Activated T-cell treated with anti-CD3 and anti-CD28 coated beads, Interleukin-2, amount 50 U/mL, for 48 hours (primary cell): ENCODE data around the gene SLC17A4.
"Not testable (repeated sequence)": the region's sequence is repeated elsewhere in the genome, so short reads cannot be mapped to it uniquely, and the experiment has no call there.

ENCODE experiments used
- DNase-seq, 2 experiments: peaks; one replicate each; pipeline ENCODE4 v3.0.0-alpha.2; 2020

Gene SLC17A4

DNA sequence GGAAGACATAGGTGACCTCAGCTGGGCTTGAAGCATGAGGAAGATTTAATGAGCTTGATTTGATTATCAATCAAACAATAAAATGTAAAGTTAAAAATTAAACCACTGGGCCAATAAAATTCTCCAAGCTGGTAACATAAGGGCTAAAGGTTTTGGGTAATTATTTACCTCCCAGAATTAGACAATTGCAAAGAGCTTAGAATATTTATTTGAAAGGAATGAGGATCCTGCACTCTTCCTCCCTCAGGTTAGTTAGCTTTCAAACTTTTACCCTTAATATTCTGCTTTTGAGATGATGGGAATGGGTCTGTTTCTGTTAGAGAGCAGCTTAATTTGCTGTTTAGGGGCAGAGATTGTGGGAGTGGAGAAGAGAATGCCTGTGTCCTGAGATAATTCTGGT lies at the start of gene SLC17A4:
Gene SLC17A4, plus strand, starts transcription at position 208 of the 400 bp plus-strand sequence. CDS start 7,221 bp downstream, outside the sequence.
- no peak for DNase-seq

- DNase-seq: no peak
These were observed 48.1 kb upstream of the SLC17A4 start for GRCh38 chr6:25706314-25707014.

DNA sequence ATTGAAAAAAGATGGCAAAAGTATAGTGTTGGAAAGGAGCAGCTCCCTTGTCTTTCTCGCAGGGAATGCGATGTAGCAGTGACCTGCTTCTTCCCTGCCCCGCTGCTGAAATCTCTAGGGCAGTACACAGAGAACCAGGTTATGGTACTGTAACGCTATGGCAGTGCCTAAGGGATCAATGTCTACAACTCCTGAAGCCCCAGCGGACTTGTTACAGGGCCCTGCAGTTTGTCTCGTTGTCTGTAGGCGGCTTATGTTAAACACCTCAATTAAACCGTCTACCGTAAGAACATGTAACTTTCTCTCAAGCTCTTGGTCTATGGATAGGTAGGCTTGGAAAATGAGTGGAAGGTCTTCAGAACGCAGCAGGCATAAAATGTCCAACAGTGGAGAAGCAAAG lies 44.8 kb upstream of the SLC17A4 start:
- no peak for DNase-seq

- no peak for DNase-seq
These were observed 44.3 kb upstream of the SLC17A4 start for GRCh38 chr6:25710287-25710686.

DNA sequence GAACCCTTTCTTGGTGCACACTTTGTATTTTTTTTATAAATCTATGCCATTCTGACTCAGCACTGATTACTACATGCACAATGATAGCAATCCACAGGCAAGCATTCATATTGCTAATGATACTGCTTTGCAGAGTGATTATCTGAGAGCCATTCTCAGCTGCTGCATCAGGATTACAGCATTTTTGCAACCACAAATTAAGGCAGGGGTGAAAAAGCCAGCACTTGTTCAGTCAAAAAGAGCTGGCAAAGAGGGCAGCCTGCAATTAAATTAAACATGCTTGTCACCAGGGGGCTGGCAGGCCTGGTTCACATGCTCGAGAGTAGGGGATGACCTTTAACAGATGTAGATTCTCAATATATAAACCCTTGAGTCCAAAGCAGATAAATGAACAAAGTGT lies 40.7 kb upstream of the SLC17A4 start:
- DNase-seq: no peak

DNA sequence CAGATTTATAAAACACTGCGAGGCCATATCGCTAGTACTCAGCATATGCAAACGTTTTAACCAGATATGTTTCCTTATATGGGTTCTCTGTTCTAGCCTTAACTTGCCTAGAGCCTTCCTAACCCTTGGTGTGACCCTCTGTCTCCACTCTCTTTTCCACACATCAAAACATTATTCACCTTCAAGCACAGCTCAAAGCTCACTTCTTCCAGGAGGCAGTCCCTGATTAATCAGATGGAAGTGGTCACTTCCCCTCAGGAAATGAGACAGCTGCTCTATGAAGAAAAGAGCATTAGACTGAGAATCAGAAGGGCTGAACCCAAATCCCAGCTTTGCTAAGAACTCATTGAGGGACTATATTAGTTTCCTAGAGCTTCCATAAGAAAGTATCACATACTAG lies 39.8 kb upstream of the SLC17A4 start:
- no peak for DNase-seq

GRCh38 chr6:25715794-25716193 lies 38.7 kb upstream of the SLC17A4 start:
- no peak for DNase-seq

- no peak for DNase-seq
These were observed 36.4 kb upstream of the SLC17A4 start for GRCh38 chr6:25717866-25718740.

DNA sequence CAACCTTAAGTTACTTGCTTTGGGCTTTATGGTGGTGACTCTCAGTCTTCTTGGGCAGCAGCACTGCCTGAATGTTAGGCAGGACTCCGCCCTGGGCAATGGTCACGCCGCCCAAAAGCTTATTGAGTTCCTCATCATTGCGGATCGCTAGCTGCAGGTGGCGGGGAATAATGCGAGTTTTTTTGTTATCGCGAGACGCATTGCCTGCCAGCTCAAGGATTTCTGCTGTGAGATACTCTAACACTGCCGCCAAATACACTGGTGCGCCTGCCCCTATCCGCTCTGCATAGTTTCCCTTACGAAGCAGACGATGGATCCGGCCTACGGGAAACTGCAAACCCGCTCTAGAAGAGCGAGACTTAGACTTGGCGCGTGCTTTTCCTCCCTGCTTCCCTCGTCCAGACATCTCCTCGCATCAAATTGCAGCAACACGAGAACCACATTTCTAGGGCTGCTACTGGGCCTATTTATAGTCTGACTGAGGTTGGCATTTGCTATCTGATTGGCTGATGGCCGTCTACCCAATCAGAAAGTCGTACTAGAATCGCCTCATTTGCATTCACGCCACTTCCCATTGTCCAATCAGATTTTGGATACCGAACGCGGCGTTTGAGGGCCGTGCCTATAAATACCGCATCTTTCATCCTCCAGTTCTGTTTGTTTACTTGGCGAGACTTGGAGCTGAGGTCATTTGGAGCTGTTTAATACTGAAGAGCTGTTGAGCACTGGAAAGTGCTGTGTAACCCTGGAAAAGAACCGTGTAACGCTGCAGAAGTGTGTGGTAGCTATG lies 28.2 kb upstream of the SLC17A4 start:
- no peak for DNase-seq

DNA sequence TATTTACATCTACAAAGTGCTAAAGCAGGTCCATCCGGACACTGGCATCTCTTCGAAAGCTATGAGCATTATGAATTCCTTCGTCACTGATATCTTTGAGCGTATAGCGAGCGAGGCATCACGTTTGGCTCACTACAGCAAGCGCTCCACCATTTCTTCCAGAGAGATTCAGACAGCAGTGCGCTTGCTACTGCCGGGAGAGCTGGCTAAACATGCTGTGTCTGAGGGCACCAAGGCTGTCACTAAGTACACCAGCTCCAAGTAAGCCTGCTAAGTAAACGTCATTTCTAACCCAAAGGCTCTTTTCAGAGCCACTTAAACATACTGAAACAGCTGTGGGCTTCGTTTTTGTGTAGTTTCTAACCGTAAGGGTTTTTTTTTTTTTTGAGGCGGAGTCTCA lies 27.5 kb upstream of the SLC17A4 start:
- no peak for DNase-seq

GRCh38 chr6:25730907-25731306 lies 23.6 kb upstream of the SLC17A4 start:
- no peak for DNase-seq

GRCh38 chr6:25731721-25732120 lies 22.8 kb upstream of the SLC17A4 start:
- DNase-seq: no peak

DNA sequence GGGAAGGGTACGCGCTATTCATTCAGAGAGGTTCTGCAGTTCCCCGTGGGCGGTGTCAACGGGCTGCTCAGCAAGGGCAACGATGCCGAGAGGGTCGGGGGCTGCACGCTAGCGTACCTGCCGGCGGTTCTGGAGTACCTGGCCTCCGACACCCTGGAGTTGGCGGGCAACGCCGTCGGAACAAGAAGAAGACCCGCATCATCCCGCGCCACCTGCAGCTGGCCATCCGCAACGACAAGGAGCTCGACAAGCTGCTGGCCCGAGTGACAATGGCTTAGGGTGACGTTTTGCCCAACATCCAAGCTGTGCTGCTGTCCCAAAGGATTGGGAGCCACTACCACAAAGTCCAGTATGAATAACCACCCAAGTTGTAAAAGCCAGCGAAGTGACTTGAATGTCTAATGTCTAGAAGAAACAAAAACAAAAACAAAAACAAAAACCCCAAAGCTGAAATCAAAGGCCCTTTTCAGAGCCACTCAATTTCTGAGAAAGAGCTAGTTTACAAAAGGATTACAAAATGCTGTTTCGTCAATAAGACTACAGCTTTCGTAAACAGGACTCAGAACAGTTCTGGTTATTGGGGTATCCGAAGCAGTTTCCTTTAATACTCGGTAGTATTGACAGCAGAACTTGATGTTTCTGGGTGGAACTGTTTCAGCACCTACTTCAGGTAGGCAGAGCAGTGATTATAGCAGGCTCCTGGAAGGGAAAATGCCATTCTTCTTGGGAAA lies 21.9 kb upstream of the SLC17A4 start:
- DNase-seq: no peak

GRCh38 chr6:25735261-25735660 lies 19.3 kb upstream of the SLC17A4 start:
- DNase-seq: no peak

GRCh38 chr6:25743868-25744267 lies 10.7 kb upstream of the SLC17A4 start:
- no peak for DNase-seq

GRCh38 chr6:25745836-25746235 lies 8.7 kb upstream of the SLC17A4 start:
- no peak for DNase-seq

- no peak for DNase-seq
These were observed 7.6 kb upstream of the SLC17A4 start for GRCh38 chr6:25746968-25747367.

DNA sequence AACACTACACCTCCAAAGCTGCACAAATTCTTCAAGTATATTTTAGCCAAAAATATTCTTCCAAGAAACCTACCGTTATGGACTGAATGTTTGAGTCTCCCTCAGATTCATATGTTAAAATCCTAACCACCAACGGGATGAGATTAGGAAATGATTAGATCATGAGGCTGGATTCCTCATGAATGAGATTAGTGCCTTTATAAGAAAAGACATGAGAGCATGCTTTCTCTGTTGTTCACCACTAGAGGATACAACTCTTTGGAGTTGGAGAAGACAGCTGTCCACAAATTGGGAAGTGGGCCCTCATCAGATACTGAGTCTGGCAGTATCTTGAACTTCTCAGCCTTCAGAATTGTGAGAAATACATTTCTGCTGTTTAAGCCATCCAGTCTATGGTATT lies 7.1 kb upstream of the SLC17A4 start:
- DNase-seq: no peak

GRCh38 chr6:25748049-25748448 lies 6.5 kb upstream of the SLC17A4 start:
- DNase-seq: no peak

DNA sequence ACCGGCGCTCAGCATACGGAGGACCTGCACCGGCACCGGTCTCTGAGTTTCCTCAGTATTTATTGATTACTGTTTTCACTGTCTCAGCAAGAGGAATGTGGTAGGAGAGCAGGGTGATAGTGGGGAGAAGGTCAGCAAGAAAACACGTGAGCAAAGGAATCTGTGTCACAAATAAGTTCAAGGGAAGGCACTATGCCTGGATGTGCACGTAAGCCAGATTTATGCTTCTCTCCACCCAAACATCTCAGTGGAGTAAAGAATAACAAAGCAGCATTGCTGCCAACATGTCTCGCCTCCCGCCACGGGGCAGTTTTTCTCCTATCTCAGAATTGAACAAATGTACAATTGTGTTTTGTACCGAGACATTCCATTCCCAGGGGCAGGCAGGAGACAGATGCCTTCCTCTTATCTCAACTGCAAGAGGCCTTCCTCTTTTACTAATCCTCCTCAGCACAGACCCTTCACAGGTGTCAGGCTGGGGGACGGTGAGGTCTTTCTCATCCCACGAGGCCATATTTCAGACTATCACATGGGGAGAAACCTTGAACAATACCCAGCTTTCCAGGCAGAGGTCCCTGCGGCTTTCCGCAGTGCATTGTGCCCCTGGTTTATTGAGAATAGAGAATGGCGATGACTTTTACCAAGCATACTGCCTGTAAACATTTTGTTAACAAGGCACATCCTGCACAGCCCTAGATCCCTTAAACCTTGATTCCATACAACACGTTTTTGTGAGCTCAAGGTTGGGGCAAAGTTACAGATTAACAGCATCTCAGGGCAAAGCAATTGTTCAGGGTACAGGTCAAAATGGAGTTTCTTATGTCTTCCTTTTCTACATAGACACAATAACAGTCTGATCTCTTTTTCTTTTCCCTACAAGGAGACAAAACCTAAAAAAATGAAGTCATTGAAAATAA lies 5.7 kb upstream of the SLC17A4 start:
- DNase-seq: not testable (repeated sequence)

GRCh38 chr6:25749837-25750236 lies 4.7 kb upstream of the SLC17A4 start:
- DNase-seq: no peak

- no peak for DNase-seq
These were observed 3.6 kb upstream of the SLC17A4 start for GRCh38 chr6:25750906-25751305.
